Trophoblast cell (in vitro differentiated cells and primary cell): ENCODE results near the gene CTNNA3.

Experiments used
- DNase-seq, 2 donors: peaks; one replicate each; pipeline ENCODE4 v3.0.0-alpha.2; 2016
- H2AFZ ChIP-seq: 2 replicates; pipeline ENCODE4 v1.6.1; 2013; ENCODE audit warnings: low read length, moderate library complexity, mild to moderate bottlenecking; ENCODE audit not compliant: insufficient read depth, poor library complexity
- H2AK5ac ChIP-seq: 2 replicates; pipeline ENCODE4 v1.6.1; 2013; ENCODE audit warnings: mild to moderate bottlenecking, low read length
- H2BK120ac ChIP-seq: 2 replicates; pipeline ENCODE4 v1.6.1; 2013; ENCODE audit warnings: low read length, mild to moderate bottlenecking, moderate library complexity; ENCODE audit not compliant: insufficient read depth, poor library complexity
- H2BK12ac ChIP-seq: 2 replicates; pipeline ENCODE4 v1.6.1; 2013; ENCODE audit warnings: mild to moderate bottlenecking, low read length, moderate library complexity
- H2BK5ac ChIP-seq: 2 replicates; pipeline ENCODE4 v1.6.1; 2013; ENCODE audit warnings: low read length, low read depth, moderate library complexity, mild to moderate bottlenecking; ENCODE audit not compliant: poor library complexity
- H3K14ac ChIP-seq: 2 replicates; pipeline ENCODE4 v1.6.1; 2013; ENCODE audit warnings: mild to moderate bottlenecking, low read length
- H3K18ac ChIP-seq: 2 replicates; pipeline ENCODE4 v1.6.1; 2013; ENCODE audit warnings: mild to moderate bottlenecking, low read length
- H3K23ac ChIP-seq: 2 replicates; pipeline ENCODE4 v1.6.1; 2013; ENCODE audit warnings: low read length
- H3K27ac ChIP-seq: 2 replicates; pipeline ENCODE4 v1.5.1; 2013; ENCODE audit warnings: low read depth, mild to moderate bottlenecking, inconsistent platforms, low read length, moderate library complexity
- H3K27me3 ChIP-seq: 2 replicates; pipeline ENCODE4 v1.6.1; 2013; ENCODE audit warnings: inconsistent platforms, mild to moderate bottlenecking, low read length, moderate library complexity; ENCODE audit not compliant: insufficient read depth
- H3K36me3 ChIP-seq, 2 experiments: 1 replicate in 1 of 2; 2 replicates in 1 of 2; pipeline ENCODE4 v1.6.1; 2013; ENCODE audit warnings: low read length in 2 of 2, mild to moderate bottlenecking in 2 of 2, moderate library complexity in 1 of 2; ENCODE audit not compliant: insufficient read depth in 2 of 2, control insufficient read depth in 1 of 2
- H3K4ac ChIP-seq: 2 replicates; pipeline ENCODE4 v1.6.1; 2013; ENCODE audit warnings: low read depth, mild to moderate bottlenecking, low read length, moderate library complexity
- H3K4me1 ChIP-seq, 2 experiments: 1 replicate in 1 of 2; 2 replicates in 1 of 2; pipeline ENCODE4 v1.6.1; 2013; ENCODE audit warnings: low read length in 2 of 2, mild to moderate bottlenecking in 2 of 2, moderate library complexity in 1 of 2; ENCODE audit not compliant: insufficient read depth in 2 of 2, control insufficient read depth in 1 of 2
- H3K4me2 ChIP-seq: 2 replicates; pipeline ENCODE4 v1.6.1; 2013; ENCODE audit warnings: inconsistent platforms, mild to moderate bottlenecking, low read length, moderate library complexity
- H3K4me3 ChIP-seq: 2 replicates; pipeline ENCODE4 v1.5.1; 2013; ENCODE audit warnings: mild to moderate bottlenecking, low read depth, low read length, inconsistent platforms
- H3K79me1 ChIP-seq: one replicate; pipeline ENCODE4 v1.6.1; 2013; ENCODE audit warnings: low read length
- H3K79me2 ChIP-seq: 2 replicates; pipeline ENCODE4 v1.6.1; 2013; ENCODE audit warnings: low read length, mild to moderate bottlenecking; ENCODE audit not compliant: control insufficient read depth, insufficient read depth, poor library complexity
- H3K9ac ChIP-seq: 2 replicates; pipeline ENCODE4 v1.6.1; 2013; ENCODE audit warnings: mild to moderate bottlenecking, low read length
- H3K9me3 ChIP-seq: 2 replicates; pipeline ENCODE4 v1.6.1; 2013; ENCODE audit warnings: low read depth, mild to moderate bottlenecking, control low read depth, inconsistent platforms, low read length; ENCODE audit not compliant: insufficient read depth
- H4K12ac ChIP-seq: 2 replicates; pipeline ENCODE4 v1.6.1; 2013; ENCODE audit warnings: low read depth, mild to moderate bottlenecking, low read length, moderate library complexity
- H4K8ac ChIP-seq: 2 replicates; pipeline ENCODE4 v1.6.1; 2013; ENCODE audit warnings: low read depth, mild to moderate bottlenecking, low read length, moderate library complexity
- H4K91ac ChIP-seq: one replicate; pipeline ENCODE4 v1.6.1; 2013; ENCODE audit warnings: low read depth, mild to moderate bottlenecking, low read length, moderate library complexity
- WGBS: extraction: QIAGEN DNeasy Blood & Tissue Kit; methylation state at CpG from one replicate; pipeline ENCODE4 v1.1.7; 2013; ENCODE audit warnings: missing lambda C conversion rate; ENCODE audit not compliant: insufficient read length, insufficient coverage; ENCODE audit errors: extremely low coverage; 5-methylcytosine and 5-hydroxymethylcytosine counted together

The CTNNA3 gene

DNA sequence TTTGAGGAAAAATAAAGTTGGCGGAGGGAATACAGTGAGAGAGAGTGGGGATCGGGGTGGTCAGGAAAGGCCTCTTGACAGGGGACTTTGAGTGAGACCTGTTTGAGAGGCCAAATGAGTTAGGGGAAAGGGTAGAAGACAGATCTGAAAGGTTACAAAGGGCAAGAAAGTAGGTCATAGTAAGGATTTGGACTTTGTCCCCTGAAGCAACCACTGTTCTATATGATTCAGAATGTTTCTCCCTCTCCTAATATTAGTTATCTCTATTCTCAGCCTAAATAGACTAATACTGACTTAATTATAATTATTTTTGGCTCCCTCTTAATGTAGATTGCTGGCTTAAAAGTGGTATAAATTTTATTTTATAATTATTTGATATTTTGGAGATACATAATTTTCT, 88.0 kb downstream of the CTNNA3 start:
- Histone ChIP-seq H2AFZ (no peak overlapping the region), H3K4ac (no peak overlapping the region), H3K36me3 (no peaks in the 10 kb centered on the region), H3K27me3 (no peaks in the 10 kb centered on the region), H3K23ac (no peak overlapping the region), H4K91ac (no peak overlapping the region), H3K27ac (no peak overlapping the region), H4K12ac (no peak overlapping the region), H3K4me2 (no peak overlapping the region), H2AK5ac (no peak overlapping the region), H3K9ac (no peak overlapping the region), H2BK12ac (no peak overlapping the region), H2BK120ac (no peak overlapping the region), H3K4me1 (peaks cover 0 to 4% of the 10 kb centered on the region in 2 experiments), H3K18ac (no peak overlapping the region), H3K79me2 (no peaks in the 10 kb centered on the region), H3K14ac (no peak overlapping the region), H3K4me3 (no peak overlapping the region), H2BK5ac (no peak overlapping the region), H3K9me3 (no peaks in the 10 kb centered on the region), H3K79me1 (no peaks in the 10 kb centered on the region), H4K8ac (no peak overlapping the region)
- WGBS: 100% methylated on average over 2 of the region's 2 CpGs
- DNase-seq: no peak

GRCh38 chr10:67607472-67607871, 88.5 kb downstream of the CTNNA3 start:
- WGBS: no CpG with 5 or more reads among the region's 1 CpG
- Histone ChIP-seq H2AK5ac (no peak overlapping the region), H3K27ac (no peak overlapping the region)

GRCh38 chr10:67606572-67606971, 89.4 kb downstream of the CTNNA3 start:
- Histone ChIP-seq H2BK12ac (no peak overlapping the region), H3K9ac (no peak overlapping the region), H3K9me3 (no peaks in the 10 kb centered on the region), H3K27me3 (no peaks in the 10 kb centered on the region), H2BK5ac (no peak overlapping the region), H3K4me1 (peaks cover 0 to 4% of the 10 kb centered on the region in 2 experiments), H3K27ac (no peak overlapping the region), H2BK120ac (no peak overlapping the region), H3K4ac (no peak overlapping the region), H4K8ac (no peak overlapping the region), H3K36me3 (no peaks in the 10 kb centered on the region), H3K14ac (no peak overlapping the region), H3K79me2 (no peaks in the 10 kb centered on the region), H2AK5ac (no peak overlapping the region), H3K23ac (no peak overlapping the region), H4K91ac (no peak overlapping the region), H2AFZ (no peak overlapping the region), H3K4me2 (no peak overlapping the region), H3K4me3 (no peak overlapping the region), H3K79me1 (no peaks in the 10 kb centered on the region), H3K18ac (no peak overlapping the region), H4K12ac (no peak overlapping the region)
- DNase-seq: no peak
- WGBS: no CpG with 5 or more reads among the region's 3 CpGs

More at GRCh38 chr10:67607472-67607871, 88.5 kb downstream of the CTNNA3 start:
- Histone ChIP-seq H3K14ac (no peak overlapping the region), H3K4me1 (peaks cover 0 to 4% of the 10 kb centered on the region in 2 experiments), H2BK5ac (no peak overlapping the region), H2AFZ (no peak overlapping the region), H2BK12ac (no peak overlapping the region), H3K4ac (no peak overlapping the region), H4K91ac (no peak overlapping the region), H3K9ac (no peak overlapping the region), H3K79me2 (no peaks in the 10 kb centered on the region), H3K36me3 (no peaks in the 10 kb centered on the region), H2BK120ac (no peak overlapping the region), H3K18ac (no peak overlapping the region), H4K12ac (no peak overlapping the region), H4K8ac (no peak overlapping the region), H3K4me2 (no peak overlapping the region), H3K23ac (no peak overlapping the region), H3K79me1 (no peaks in the 10 kb centered on the region), H3K27me3 (no peaks in the 10 kb centered on the region), H3K9me3 (no peaks in the 10 kb centered on the region), H3K4me3 (no peak overlapping the region)
- DNase-seq: no peak

DNA sequence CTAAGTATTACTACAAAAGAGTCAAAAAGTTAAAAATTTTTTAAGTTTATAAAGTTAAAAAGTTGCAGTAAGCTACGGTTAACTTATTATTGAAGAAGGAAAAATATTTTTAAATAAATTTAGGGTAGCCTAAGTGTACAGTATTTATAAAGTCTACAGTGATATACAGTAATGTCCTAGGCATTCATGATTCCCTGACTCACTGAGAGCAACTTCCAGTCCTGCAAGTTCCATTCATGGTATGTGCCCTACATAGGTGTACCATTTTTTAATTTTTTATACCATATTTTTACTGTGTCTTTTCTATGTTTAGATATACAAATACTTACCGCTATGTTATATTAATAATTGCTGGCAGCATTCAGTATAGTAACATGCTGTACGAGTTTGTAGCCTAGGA, 92.3 kb downstream of the CTNNA3 start:
- Histone ChIP-seq H3K27me3 (no peaks in the 10 kb centered on the region), H3K4me3 (no peak overlapping the region), H3K79me2 (no peaks in the 10 kb centered on the region), H3K36me3 (no peaks in the 10 kb centered on the region), H3K4me1 (peaks cover 0 to 4% of the 10 kb centered on the region in 2 experiments), H3K4ac (no peak overlapping the region), H3K4me2 (no peak overlapping the region), H3K14ac (no peak overlapping the region), H3K23ac (no peak overlapping the region), H3K79me1 (no peaks in the 10 kb centered on the region), H2BK12ac (no peak overlapping the region), H2BK120ac (no peak overlapping the region), H4K12ac (no peak overlapping the region), H2BK5ac (no peak overlapping the region), H3K18ac (no peak overlapping the region), H3K27ac (no peak overlapping the region), H3K9me3 (no peaks in the 10 kb centered on the region), H4K91ac (no peak overlapping the region), H2AK5ac (no peak overlapping the region), H3K9ac (no peak overlapping the region), H2AFZ (no peak overlapping the region), H4K8ac (no peak overlapping the region)
- no CpG with 5 or more reads among the region's 3 CpGs for WGBS
- no peak for DNase-seq
